HS-27A (cell line): ENCODE results near the gene ORM1.
A peak's percentile ranks its signal among the peaks of the same experiment; 100 is the strongest.

Experiments used
- DNase-seq: peaks from one replicate; pipeline ENCODE4 v3.0.0-alpha.2; 2012; ENCODE audit warnings: low read depth, missing footprints

The ORM1 gene

DNA sequence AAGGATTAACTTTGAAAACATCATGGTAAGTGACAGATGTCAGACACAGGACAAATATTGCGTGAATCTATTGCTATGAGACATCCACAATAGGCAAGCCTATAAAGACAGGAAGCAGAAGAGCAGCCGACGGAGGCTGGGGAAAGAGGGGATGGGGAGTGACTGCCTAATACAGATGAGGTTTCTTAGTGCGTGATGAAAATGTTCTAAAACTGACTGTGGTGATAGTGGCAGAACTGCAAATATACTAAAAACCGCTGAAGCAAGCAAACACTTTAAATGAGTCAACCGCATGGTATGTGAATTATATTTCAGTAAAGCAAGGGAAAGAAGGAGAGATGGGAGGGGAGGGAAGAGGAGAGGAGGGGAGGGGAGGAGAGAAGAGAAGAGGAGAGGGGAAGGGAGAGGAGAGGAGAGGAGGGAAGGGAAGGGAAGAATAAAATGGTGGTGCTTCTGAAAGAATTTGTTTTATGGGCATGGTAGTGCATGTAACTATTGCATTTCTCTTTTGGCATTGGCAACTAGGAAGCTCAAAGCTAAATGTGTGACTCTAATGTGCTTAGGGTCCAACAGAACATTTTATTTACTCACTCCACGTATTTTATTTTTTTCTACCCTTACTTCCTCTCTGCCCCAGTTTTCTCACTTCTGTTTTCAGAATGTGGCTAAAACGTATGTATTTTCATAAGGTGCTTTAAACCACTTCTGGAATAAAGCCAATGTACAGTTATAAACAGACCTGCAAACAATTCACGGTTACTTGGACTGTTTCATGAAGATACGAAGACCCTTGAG, 43.6 kb downstream of the ORM1 start:
- peak; percentile 61 for DNase-seq

DNA sequence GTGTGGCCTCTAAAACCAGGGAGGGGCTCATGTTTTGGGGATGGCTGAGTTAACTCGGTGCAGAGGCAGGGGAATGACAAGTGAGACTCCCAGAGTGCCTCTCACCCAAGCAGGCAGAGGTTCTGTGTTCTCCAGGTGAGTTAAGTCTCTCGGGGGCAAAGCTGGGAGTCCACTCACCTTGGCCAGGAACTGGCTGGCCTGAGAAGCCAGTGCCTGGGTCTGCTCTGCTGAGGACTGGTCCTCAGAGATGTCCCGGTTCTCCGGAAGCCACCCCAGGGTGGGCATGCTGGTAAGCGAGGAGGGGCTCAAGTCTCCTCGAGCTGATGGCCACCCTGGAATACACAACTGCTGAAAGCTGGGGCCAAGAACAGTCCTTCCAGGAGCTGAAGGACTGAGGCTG, 44.5 kb downstream of the ORM1 start:
- no peak for DNase-seq

DNA sequence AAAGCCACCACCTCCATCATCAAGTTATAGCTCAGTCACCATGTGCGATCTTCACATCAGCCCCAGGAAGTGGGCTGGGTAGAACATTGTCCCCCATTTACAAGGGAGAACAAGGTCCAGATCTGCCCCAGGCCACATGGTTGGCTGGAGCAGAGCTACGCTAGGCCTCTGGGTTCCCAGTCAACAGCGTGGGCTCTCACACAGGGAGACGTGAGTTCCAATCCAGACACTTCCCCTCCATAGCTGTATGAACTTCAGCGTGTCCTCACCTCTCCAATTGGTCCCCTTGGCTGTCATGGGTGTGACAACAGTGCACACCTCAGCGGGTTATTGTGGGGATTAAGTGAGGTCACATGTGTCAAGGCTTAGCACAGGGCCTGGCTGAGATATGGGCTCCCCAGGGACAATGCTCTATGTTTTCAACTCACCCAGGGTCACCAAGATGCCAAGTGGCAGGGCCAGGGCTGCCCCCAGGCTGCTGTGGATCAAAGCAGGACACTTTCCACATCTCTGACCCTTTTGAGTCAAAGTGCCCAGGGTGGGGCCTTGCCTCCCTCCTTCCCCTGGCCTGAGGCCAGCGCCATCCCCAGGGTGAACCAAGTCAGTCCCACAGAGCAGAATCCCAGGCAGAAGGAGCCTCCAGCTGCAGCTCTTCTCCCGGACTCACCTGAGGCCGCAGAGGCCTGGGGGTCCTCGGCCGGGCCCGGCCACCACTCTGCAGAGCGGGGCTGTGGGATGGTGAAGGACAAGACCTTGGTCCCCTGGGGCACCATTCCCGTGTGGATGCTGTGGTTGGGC, 45.1 kb downstream of the ORM1 start:
- no peak for DNase-seq

- no peak for DNase-seq
These were observed 46.6 kb downstream of the ORM1 start for GRCh38 chr9:114369216-114370130.

GRCh38 chr9:114370251-114370967, 47.5 kb downstream of the ORM1 start:
- no peak for DNase-seq

- no peak for DNase-seq
These were observed 48.0 kb downstream of the ORM1 start for GRCh38 chr9:114370968-114371320.

DNA sequence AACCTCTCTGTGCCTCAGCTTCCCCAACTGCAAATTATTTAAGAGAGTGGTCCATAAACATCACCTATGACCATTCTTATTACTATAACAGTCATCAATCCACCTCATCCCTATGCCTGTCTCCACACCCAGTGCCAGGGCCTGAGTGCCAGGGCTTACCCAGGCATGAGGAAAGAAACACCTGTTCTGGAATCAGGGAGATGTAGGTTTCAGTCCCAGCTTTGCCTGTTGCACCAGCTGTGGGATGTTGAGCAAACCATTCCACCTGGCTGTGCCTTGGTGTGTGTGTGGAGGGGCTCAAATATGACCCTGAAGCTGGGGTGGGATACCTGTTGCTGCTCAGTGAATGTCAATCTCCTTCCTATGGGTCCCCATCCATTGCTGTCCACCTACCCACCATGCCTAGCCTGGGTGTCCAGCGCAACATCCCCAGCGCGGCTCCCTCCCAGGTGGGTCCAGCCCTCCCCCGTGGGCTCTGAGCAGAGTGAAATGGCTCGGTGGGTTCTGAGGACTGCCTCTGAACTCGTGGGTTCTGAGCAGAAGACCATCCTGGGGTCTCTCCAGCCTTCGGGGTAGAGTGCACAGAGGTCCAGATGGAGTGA, 48.5 kb downstream of the ORM1 start:
- no peak for DNase-seq

DNA sequence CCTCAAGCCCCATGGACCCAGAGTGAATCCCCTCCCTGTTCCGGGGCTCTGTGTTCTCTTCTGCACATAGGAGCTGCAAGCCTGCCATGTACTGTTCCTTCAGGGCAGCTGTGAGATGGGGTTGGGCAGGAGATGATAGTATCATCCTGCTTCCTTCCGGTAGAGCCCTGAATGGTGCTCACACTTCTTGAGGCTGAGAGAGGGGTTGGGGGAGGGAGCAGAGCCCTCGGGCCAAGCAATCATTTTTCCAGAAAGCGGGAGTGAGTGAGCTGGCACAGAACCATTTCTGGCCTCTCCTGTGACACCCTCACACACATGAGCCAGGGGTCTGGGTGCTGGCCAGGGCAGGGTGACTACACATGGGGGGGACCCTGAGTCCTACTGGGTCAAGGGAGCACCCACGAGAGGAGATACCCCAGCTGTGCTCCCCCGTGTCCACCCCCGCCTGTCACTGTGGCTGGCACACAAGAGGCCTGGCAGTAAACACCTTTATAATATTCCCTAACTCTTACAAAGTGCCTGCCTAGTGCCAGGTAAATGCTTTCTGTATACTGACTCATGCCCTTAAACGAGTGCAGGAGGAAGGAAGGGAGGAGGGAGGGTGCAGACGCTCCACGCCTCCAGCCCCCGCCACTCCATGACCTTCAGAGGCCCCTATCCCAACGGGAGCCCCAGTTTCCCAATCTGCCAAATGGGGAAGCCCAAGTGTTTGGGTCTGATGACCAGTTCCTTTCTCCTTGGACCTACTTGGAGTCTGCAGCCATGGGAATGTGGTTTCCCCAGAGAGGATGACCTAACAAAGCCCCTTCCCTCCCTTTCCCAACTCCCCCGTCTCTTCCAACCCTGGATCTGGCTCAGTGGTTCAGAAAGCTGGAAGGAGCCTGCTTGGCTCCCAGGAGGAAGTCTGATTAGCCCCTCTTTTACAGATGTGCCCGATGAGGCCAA, 49.3 kb downstream of the ORM1 start:
- no peak for DNase-seq

GRCh38 chr9:114372921-114373448, 50.1 kb downstream of the ORM1 start:
- no peak for DNase-seq

- no peak for DNase-seq
These were observed 51.2 kb downstream of the ORM1 start for GRCh38 chr9:114373960-114374730.

- DNase-seq: no peak
These were observed 52.0 kb downstream of the ORM1 start for GRCh38 chr9:114374936-114375335.

- DNase-seq: no peak
These were observed 52.7 kb downstream of the ORM1 start for GRCh38 chr9:114375386-114376175.
